Upper lobe of left lung (tissue), 4 donors: ENCODE data around the gene PLN.

Experiments used
- POLR2AphosphoS5 ChIP-seq, 2 donors: sonication (generic); formaldehyde crosslinking; IDR thresholded peaks; one replicate each; pipeline ENCODE4 v1.5.1; 2017; ENCODE audit warnings: antibody characterized with exemption in 2 of 2
- TF ChIP-seq, protein P1 (sequence below), 6 experiments: fragments of 450-650 bp in 4 of 6; fragments of 200-600 bp in 2 of 6; sonication (generic) in 2 of 6; IDR thresholded peaks; one replicate each; pipeline ENCODE4 v1.5.1; 2016 to 2019; ENCODE audit warnings: antibody characterized with exemption in 6 of 6

DNA sequence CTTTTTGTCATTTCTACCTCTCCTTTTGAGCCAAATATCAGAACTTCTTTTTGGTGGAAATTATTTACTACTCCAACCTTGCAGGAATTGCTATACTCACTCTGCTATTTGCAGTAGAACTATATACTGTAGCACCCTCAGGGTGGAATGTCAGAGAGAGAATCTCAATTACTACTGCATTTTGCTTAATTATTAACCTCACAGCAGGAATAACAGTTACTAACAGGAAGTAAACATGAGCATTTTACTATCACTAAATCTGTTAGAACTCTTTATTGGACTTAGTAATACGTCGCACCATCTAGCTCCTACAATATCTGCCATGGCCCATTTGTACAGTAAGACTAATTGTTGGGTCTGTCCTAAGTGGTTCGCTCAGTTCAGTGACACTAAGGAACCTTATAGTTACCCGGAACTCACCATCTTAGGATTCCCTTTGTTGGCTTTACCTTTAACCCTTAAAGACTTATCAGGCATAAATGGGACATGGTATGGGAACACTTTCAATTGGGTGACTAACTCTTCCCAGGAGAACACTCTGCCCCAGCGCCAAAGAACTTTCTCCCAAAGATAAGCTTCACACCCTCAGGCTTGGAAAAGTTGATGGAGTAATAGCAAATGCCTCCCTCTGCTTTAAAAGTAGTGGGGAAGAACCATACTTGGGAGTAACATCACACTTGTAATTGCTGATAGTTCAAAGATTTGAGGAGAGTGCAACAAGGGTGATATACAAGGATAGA is 38.8 kb downstream of the PLN start:
- TF ChIP-seq, protein P1, sequence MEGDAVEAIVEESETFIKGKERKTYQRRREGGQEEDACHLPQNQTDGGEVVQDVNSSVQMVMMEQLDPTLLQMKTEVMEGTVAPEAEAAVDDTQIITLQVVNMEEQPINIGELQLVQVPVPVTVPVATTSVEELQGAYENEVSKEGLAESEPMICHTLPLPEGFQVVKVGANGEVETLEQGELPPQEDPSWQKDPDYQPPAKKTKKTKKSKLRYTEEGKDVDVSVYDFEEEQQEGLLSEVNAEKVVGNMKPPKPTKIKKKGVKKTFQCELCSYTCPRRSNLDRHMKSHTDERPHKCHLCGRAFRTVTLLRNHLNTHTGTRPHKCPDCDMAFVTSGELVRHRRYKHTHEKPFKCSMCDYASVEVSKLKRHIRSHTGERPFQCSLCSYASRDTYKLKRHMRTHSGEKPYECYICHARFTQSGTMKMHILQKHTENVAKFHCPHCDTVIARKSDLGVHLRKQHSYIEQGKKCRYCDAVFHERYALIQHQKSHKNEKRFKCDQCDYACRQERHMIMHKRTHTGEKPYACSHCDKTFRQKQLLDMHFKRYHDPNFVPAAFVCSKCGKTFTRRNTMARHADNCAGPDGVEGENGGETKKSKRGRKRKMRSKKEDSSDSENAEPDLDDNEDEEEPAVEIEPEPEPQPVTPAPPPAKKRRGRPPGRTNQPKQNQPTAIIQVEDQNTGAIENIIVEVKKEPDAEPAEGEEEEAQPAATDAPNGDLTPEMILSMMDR (IDR thresholded peaks at IDR 0.05): no peak
- no peak for TF ChIP-seq POLR2AphosphoS5 (IDR thresholded peaks at IDR 0.05)
